GM13976 (cell line): ENCODE measurements around the gene PRKAR1A.

ENCODE experiments used
- DNase-seq: peaks from one replicate; pipeline ENCODE4 v3.0.0; 2012; ENCODE audit warnings: low spot score
- CTCF ChIP-seq: IDR thresholded peaks from 2 replicates; pipeline ENCODE4 v1.5.1; 2012; ENCODE audit warnings: borderline replicate concordance, mild to moderate bottlenecking; ENCODE audit not compliant: insufficient read depth; ENCODE audit errors: extremely low read depth, missing control alignments, control extremely low read depth
- in situ Hi-C: fragments of 300-500 bp; cut with MboI; formaldehyde crosslinking; loops from one replicate; pipeline ENCODE4 v1.12.0; 2022; ENCODE audit warnings: low sequenced_read_pairs, mixed read lengths, inconsistent platforms; ENCODE audit not compliant: unreplicated experiment

Gene PRKAR1A

DNA sequence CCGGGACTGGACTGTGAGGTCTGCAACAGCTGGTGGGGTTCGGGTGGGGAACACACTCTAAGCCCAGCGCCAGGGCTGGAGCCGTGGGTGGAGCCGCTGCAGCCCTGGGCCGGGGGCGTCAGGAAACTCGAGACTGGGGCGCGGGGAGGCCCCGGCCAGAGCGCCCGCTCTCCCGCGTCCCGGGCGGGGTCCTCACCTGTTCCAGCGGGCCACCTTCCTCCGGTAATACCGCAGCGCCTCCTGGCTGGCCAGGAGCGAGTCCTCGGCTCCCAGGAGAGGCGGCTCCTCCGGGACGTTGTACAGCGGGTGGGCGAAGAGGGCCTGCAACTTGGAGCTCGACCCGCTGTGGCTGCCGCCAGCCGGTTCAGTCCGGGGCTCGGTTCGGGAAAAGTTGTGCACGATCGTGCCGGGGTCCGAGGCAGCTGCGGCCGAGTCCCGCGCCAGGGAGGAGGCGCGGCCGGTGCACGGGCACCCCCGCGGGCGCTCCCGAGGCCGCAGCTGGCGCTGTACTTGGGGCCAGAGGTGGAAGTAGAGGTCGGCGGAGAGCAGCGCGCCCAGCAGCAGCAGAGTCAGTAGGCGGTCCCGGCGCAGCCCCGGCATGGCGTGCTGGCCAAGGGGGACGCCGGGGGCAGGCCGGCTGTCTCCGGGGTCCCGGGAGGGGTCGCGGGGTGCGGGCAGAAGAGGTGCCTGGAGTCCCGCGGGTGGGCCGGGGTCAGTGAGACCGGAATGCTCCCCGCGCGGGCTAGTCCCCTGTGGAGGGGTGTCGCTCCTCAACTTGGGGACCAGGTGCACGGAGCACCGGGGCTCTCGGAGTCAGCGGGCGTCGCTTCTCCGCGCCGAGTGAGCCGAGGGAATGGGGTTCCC lies 88.1 kb downstream of the PRKAR1A start:
- in situ Hi-C loops = no loop called here
- TF ChIP-seq CTCF = no peak
- peak; percentile 55 for DNase-seq
